Duodenal mucosa (tissue), 2 donors: ENCODE results near the gene COL23A1.

Experiments used
- H3K27ac ChIP-seq: one replicate; pipeline ENCODE4 v1.7.0; 2013; ENCODE audit warnings: low read depth, low read length
- H3K27me3 ChIP-seq, 2 donors: one replicate each; pipeline ENCODE4 v1.7.0; 2013; ENCODE audit warnings: low read length in 2 of 2, control low read depth in 1 of 2; ENCODE audit not compliant: insufficient read depth in 2 of 2, control insufficient read depth in 1 of 2
- H3K36me3 ChIP-seq, 2 donors: one replicate each; pipeline ENCODE4 v1.7.0; 2013; ENCODE audit warnings: low read length in 2 of 2, control low read depth in 1 of 2; ENCODE audit not compliant: insufficient read depth in 2 of 2, control insufficient read depth in 1 of 2
- H3K4me1 ChIP-seq, 2 donors: one replicate each; pipeline ENCODE4 v1.7.0; 2013; ENCODE audit warnings: low read length in 2 of 2, control low read depth in 1 of 2; ENCODE audit not compliant: insufficient read depth in 2 of 2, control insufficient read depth in 1 of 2
- H3K4me3 ChIP-seq, 2 donors: one replicate each; pipeline ENCODE4 v1.7.0; 2013; ENCODE audit warnings: low read length in 2 of 2, low read depth in 1 of 2
- H3K9ac ChIP-seq, 2 donors: one replicate each; pipeline ENCODE4 v1.7.0; 2013; ENCODE audit warnings: low read length in 2 of 2, low read depth in 1 of 2
- H3K9me3 ChIP-seq, 2 donors: one replicate each; pipeline ENCODE4 v1.7.0; 2013; ENCODE audit warnings: low read length in 2 of 2, control low read depth in 1 of 2; ENCODE audit not compliant: control insufficient read depth in 1 of 2

COL23A1 gene

DNA sequence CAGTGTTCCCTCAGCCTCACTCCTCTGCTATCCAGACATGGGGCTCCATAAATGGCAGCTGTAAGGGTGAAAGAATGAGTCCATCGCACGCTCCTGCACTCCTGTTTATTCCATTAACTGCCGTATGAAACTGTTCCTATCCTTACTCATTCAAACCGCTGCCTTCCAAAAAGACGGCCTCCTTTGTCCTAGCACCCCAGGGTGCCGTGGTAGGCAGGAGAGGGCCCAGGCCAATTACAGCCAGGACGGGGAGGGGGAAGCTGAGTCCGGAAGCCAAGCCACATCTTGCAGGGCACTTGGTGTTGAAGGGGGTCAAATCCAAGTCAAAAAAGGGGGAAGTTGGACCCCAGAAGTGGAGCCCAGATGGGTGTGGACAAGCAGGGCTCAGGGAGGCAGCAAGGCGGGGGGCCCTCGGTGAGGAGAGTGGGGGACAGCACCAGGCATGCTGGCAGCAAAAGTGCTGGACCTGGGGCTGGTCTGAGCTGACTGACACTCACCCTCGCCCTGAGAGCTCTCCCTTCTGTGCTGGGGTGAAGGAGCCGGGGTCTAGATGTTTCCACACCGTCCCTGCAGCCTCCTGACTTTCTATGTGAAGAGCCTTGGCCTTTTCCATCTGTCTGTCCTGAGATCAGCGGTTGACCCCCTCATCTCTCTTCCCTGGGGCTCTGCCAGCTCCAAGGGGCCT, 63.3 kb downstream of the COL23A1 start:
- H3K4me3 ChIP-seq, result no peak overlapping the region
- H3K36me3 ChIP-seq, result no peaks in the 10 kb centered on the region
- no peak overlapping the region for H3K27ac ChIP-seq
- H3K9me3 ChIP-seq, result no peaks in the 10 kb centered on the region
- H3K27me3 ChIP-seq, result no peaks in the 10 kb centered on the region
- H3K9ac ChIP-seq, result no peak overlapping the region
- H3K4me1 ChIP-seq, result no peaks in the 10 kb centered on the region

DNA sequence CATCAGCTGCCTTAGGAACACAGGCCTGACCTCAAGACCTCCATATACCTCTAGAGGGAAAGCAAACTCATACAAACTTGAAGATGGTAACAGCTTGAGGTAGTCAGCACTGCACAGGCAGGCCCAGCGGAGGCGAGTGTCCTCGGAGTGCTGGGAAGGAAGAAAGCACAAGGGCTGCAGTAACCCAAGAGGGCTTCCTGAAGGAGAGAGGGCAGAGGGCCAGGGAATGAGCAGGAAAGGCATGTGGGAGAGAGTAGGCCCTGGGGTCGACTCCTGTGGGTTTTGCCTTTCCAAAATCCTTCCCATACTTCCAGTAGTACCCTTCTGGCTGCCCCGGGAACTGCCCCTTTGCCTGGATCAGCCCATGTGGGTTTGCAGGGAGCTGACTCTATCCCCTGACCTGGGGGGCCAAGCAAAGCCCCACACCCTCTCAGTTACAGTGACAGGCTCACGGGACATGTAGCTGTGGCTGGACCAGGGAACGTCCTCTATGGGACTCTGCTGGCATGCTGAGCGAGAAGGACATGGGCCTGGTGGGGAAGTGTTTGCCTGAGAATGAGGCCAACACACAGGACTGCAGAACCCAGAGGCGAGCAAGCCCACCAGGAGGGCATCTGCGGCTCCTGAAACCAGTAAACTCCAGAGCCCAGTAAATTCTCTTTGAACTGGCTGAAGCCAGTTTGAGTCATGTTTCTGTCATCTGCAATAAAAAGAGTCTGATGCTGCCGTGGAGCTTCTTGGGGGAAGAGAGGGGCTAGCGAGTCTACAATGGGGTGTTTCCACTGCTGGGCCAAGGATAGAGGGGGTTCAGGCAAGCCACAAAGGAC, 64.1 kb downstream of the COL23A1 start:
- Histone ChIP-seq H3K4me3 (no peak overlapping the region), H3K36me3 (no peaks in the 10 kb centered on the region), H3K27ac (no peak overlapping the region), H3K4me1 (no peaks in the 10 kb centered on the region), H3K9me3 (no peaks in the 10 kb centered on the region), H3K27me3 (no peaks in the 10 kb centered on the region), H3K9ac (no peak overlapping the region)

DNA sequence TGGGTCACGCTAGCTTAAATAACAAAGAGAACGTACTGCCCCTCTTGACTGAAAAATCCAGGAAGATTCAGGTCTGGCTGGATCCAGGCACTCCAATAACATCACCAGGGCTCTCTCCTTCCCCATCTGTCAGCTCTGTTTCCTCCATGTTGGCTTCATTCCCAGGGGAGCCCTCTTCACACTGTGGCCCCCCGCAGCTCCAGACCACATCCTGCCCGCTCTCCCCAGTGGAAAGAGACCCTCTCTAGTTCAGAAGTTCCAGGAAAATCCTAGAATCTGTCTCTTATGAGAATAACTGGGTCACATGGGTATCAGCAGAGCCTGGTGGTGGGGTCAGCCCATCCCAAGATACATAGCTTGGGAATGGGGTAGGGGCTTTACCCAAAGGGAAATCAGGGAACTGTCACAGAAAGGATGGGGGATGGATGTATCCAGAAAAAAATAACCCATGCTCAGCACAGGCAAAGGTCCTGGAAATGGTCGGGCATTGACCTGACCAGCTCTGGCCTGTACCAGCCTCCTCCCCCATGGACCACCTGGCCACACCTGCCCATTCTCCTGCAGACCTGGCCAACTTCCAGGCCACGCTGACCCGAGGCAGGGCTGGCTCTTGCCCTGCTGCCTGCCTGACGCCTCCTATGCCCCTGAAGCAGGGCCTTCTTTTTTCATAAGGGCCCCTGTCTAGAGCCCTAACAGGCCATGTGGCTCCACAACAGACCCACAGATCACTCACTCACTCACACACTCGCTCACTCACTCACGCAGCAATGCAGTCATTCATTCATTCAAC, 65.9 kb downstream of the COL23A1 start:
- Histone ChIP-seq H3K9me3 (no peaks in the 10 kb centered on the region), H3K36me3 (no peaks in the 10 kb centered on the region), H3K9ac (no peak overlapping the region), H3K4me3 (no peak overlapping the region), H3K27me3 (no peaks in the 10 kb centered on the region), H3K4me1 (no peaks in the 10 kb centered on the region), H3K27ac (no peak overlapping the region)

DNA sequence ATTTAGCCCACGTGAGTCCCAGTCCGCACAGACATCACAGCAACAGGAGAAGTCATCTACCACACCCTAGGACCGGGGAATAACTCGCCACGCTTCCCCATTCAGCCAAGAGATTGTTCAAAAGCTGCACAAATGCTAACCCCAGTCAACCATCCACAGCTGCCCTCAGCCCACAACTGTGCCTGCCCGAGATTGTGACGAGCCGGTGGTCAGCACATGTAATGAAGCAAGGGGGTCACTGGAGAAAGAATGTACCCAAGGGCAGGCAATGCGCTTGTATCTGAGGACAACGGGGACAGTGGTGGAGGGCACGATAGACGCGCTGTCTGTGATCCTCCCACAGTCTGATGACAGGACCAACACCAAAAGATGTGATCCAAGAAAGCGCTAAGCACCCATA, 67.8 kb downstream of the COL23A1 start:
- Histone ChIP-seq H3K4me1 (no peaks in the 10 kb centered on the region), H3K9me3 (no peaks in the 10 kb centered on the region), H3K4me3 (no peak overlapping the region), H3K27me3 (no peaks in the 10 kb centered on the region), H3K27ac (no peak overlapping the region), H3K9ac (no peak overlapping the region), H3K36me3 (no peaks in the 10 kb centered on the region)

DNA sequence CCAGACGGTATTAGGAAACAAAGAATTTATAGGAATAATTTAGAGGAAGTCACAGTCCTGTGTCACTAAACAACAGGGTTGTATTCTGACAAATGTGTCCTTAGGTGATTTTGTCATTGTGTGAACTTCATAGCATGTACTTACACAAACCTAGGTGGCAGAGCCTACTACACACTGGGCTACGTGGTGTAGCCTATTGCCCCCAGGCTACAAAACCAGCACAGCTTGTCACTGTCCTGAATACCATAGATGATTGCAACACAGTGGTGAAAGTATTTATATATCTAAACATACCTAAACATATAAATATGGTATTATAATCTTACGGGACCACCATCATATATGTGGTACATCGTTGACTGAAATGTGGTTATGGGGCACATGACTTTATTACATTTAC, 69.3 kb downstream of the COL23A1 start:
- Histone ChIP-seq H3K4me1 (no peaks in the 10 kb centered on the region), H3K4me3 (no peak overlapping the region), H3K27ac (no peak overlapping the region), H3K9me3 (no peaks in the 10 kb centered on the region), H3K9ac (no peak overlapping the region), H3K27me3 (no peaks in the 10 kb centered on the region), H3K36me3 (no peaks in the 10 kb centered on the region)

DNA sequence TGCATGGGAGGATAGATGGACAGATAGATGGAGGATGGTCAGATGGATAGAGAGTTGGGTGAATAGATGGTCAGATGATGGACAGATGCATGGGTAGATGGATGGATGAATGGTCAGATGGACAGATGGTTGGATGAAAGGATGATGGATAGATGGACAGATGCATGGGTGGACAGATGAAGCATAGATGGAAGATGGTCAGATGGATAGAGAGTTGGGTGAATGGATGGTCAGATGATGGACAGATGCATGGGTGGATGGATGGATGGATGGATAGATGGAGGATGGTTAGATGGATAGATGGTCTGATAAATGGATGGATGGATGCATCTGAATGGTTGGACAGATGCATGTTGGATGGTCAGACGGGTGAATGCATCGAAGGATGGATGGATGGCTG, 70.4 kb downstream of the COL23A1 start:
- Histone ChIP-seq H3K36me3 (no peaks in the 10 kb centered on the region), H3K27ac (no peak overlapping the region), H3K9me3 (no peaks in the 10 kb centered on the region), H3K4me1 (no peaks in the 10 kb centered on the region), H3K9ac (no peak overlapping the region), H3K4me3 (no peak overlapping the region), H3K27me3 (no peaks in the 10 kb centered on the region)

DNA sequence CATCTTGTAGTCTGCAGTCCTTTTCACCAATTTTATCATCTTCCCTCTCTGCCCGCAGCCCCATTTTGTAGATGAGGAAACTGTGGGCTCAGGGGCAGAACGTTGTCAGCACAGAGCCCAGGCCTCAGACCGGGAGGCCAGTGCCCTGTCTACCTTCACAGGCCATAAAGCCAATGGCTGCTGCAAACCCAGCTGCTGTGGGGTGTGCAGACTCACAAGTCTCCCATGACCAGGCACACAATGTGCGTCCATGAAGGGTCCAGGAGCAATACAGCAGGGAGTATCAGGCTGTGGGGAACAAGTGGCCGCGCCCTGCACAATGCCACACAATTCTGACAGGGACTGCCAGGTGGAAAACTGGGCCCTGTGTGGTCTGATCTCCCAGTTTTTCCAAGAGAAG, 71.0 kb downstream of the COL23A1 start:
- Histone ChIP-seq H3K36me3 (no peaks in the 10 kb centered on the region), H3K9me3 (no peaks in the 10 kb centered on the region), H3K9ac (no peak overlapping the region), H3K4me3 (no peak overlapping the region), H3K4me1 (no peaks in the 10 kb centered on the region), H3K27me3 (no peaks in the 10 kb centered on the region), H3K27ac (no peak overlapping the region)

DNA sequence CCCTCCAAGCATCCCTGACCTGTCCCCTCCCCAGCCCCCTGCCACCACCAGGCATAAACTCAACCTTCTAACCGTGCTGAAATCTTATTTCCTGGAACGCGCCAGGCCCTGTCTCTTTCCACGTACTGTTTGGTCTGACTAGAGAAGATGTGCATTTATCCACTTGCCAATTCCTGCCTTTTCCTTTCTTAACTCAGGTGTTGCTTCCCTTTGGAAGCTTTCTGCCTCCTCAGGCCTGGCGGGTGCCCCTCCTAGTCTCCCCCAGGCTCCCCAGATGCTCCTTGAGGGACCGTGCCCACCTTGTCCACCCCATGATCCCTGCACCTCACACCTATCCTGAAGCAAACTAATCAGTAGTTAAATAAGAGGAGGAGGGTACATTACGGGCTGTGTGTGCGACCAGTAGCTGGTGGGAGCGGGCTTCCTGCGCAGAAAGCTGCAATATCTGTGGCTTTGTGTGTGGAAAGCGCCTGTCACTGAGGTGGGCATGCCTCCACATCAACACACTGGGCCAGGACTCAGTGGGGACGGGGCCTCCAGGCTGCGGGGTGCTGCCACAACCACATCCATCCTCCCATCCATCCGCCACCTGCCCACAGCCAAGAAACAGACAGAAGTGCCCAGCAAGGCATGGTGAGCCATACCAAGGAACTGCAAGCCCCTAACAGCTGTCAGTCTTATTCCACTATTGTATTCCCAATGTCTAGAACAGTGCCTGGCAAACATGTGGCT, 73.5 kb downstream of the COL23A1 start:
- no peaks in the 10 kb centered on the region for H3K4me1 ChIP-seq
- no peak overlapping the region for H3K9ac ChIP-seq
- H3K27ac ChIP-seq, result no peak overlapping the region
- no peaks in the 10 kb centered on the region for H3K36me3 ChIP-seq
- H3K4me3 ChIP-seq, result no peak overlapping the region
- H3K9me3 ChIP-seq, result no peaks in the 10 kb centered on the region
- H3K27me3 ChIP-seq, result no peaks in the 10 kb centered on the region

DNA sequence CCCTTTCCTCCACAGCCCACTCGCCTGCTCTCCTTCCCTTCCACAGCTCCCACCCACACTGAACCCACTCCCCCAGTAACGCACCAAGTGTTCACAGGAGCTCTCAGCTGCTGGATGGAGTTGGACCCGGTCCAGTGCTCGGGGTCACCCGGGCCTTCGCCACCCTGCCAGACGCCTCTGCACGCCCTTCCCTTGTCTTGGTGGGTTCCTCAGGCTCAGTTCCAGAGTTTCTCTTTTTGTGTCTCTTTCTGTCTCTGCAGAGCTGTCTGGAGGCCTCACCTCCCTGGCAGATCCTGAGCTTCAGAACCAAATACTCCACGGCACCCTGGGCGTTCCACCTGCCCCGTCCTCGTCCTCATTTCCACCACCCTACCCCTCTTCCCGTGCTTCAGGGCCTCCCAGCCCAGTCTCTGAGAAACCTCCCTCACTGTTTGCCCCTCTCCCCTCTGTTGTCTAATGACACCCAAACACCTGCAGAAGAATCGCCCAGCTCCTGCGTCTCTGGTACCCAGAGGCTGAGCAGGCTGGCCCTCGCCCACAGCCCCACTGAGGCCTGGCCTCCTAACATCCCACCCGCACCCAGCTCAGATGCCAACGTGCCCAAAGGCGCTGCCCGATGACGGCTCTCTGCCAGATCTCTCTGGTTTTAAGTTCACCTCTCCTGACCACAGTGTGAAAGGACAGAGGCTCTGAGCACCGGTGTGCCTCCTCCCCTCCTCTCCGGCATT, 74.3 kb downstream of the COL23A1 start:
- Histone ChIP-seq H3K36me3 (no peaks in the 10 kb centered on the region), H3K9ac (no peak overlapping the region), H3K4me3 (no peak overlapping the region), H3K27ac (no peak overlapping the region), H3K9me3 (no peaks in the 10 kb centered on the region), H3K4me1 (no peaks in the 10 kb centered on the region), H3K27me3 (no peaks in the 10 kb centered on the region)
